NCI-H1694 treated with DMSO at 0.1 percent for 48 hours (cell line): ENCODE results near the gene PEAK3.

Source experiments
- DNase-seq: peaks from one replicate; lab custom pipeline; 2025; lab: John Stamatoyannopoulos, UW

Gene PEAK3

GRCh38 chr19:2282062-2282861, at the start of gene PEAK3:
Gene PEAK3, minus strand, starts transcription at chr19:2282175. Its CDS starts 1,244 bp downstream, at chr19:2280931.
- no peak for DNase-seq

GRCh38 chr19:2330632-2331284, 48.8 kb upstream of the PEAK3 start:
- no peak for DNase-seq

GRCh38 chr19:2330255-2330631, 48.3 kb upstream of the PEAK3 start:
- DNase-seq, result no peak

GRCh38 chr19:2329501-2329916, 47.5 kb upstream of the PEAK3 start:
- no peak for DNase-seq

- no peak for DNase-seq
Measured at GRCh38 chr19:2329149-2329478, 47.1 kb upstream of the PEAK3 start.

GRCh38 chr19:2328401-2329148, 46.6 kb upstream of the PEAK3 start, which contains the start of the genes LSM7 and SPPL2B:
Gene LSM7, minus strand, starts transcription at chr19:2328586. Its CDS starts 20 bp downstream, at chr19:2328566.
Gene SPPL2B, plus strand, starts transcription at chr19:2328684. Its CDS starts 26 bp downstream, at chr19:2328710.
- peak; percentile 43 for DNase-seq

GRCh38 chr19:2327773-2328400, 45.9 kb upstream of the PEAK3 start:
- peak; percentile 39 for DNase-seq

GRCh38 chr19:2326699-2327360, 44.9 kb upstream of the PEAK3 start:
- DNase-seq, result no peak

- no peak for DNase-seq
Measured at GRCh38 chr19:2325281-2326046, 43.5 kb upstream of the PEAK3 start.

- DNase-seq, result no peak
Measured at GRCh38 chr19:2324220-2324948, 42.4 kb upstream of the PEAK3 start.

- DNase-seq, result no peak
Measured at GRCh38 chr19:2323707-2324106, 41.7 kb upstream of the PEAK3 start.

- no peak for DNase-seq
Measured at GRCh38 chr19:2321565-2322283, 39.7 kb upstream of the PEAK3 start.

- no peak for DNase-seq
Measured at GRCh38 chr19:2320939-2321338, 39.0 kb upstream of the PEAK3 start.

- DNase-seq, result no peak
Measured at GRCh38 chr19:2320049-2320448, 38.1 kb upstream of the PEAK3 start.

GRCh38 chr19:2319551-2319950, 37.6 kb upstream of the PEAK3 start:
- DNase-seq, result no peak

- no peak for DNase-seq
Measured at GRCh38 chr19:2318923-2319322, 36.9 kb upstream of the PEAK3 start.

GRCh38 chr19:2317756-2318155, 35.8 kb upstream of the PEAK3 start:
- DNase-seq, result no peak

- no peak for DNase-seq
Measured at GRCh38 chr19:2317300-2317699, 35.3 kb upstream of the PEAK3 start.

- no peak for DNase-seq
Measured at GRCh38 chr19:2315818-2316353, 33.9 kb upstream of the PEAK3 start.
